ENCODE results near the gene CENPP.
"Not testable (repeated sequence)": the region's sequence is repeated elsewhere in the genome, so short reads cannot be mapped to it uniquely, and the experiment has no call there.

CENPP gene

GRCh38 chr9:92535940-92536850 lies 210.4 kb downstream of the CENPP start, which contains the start of gene ECM2:
Gene ECM2, minus strand, starts transcription at chr9:92535990. Its CDS starts 13,124 bp downstream, at chr9:92522866.
- no peak for DNase-seq
- TF ChIP-seq GATA1 (IDR thresholded peaks at IDR 0.05; ENCODE audit: low read depth, low read length) = no peak
- TF ChIP-seq POLR2A (IDR thresholded peaks at IDR 0.05; ENCODE audit: low read length) = no peak

- no peak for TF ChIP-seq GATA1 (IDR thresholded peaks at IDR 0.05; ENCODE audit: low read depth, low read length)
- DNase-seq = no peak
Measured at GRCh38 chr9:92538541-92538940, 212.8 kb downstream of the CENPP start.

DNA sequence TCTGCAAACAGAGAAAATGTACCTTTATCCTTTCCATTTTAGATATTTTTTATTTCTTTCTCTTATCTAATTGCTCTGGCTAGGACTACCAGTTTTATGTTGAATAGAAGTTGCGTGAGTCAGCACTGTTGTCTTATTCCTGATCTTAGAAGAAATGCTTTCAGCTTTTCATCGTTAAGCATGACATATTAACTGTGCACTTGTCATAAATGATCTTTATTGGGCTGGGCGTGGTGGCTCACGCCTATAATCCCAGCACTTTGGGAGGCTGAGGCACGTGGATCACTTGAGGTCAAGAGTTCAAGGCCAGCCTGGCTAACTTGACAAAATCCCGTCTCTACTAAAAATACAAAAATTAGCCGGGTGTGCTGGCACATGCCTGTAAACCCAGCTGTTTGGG lies 218.2 kb downstream of the CENPP start:
- no peak for TF ChIP-seq GATA1 (IDR thresholded peaks at IDR 0.05; ENCODE audit: low read depth, low read length)
- no peak for DNase-seq

DNA sequence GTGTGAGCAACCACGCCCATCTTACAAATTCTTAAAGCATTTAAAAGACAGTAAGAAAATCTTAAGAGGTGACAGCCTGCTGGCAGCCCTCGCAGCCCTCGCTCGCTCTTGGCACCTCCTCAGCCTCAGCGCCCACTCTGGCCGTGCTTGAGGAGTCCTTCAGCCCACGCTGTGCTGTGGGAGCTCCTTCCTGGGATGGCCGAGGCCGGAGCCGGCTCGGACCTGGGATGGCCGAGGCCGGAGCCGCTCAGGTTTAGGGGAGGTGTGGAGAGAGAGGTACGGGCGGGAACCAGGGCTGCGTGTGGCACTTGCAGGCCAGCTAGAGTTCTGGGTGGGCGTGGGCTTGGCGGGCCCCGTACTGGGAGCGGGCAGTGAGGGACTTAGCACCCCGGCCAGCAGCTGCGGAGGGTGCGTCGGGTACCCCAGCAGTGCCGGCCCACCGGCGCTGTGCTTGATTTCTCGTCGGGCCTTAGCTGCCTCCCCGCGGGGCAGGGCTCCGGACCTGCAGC lies 219.3 kb downstream of the CENPP start:
- TF ChIP-seq GATA1 (IDR thresholded peaks at IDR 0.05; ENCODE audit: low read depth, low read length) (no peak), POLR2A (IDR thresholded peaks at IDR 0.05; ENCODE audit: low read length) (no peak)
- DNase-seq = no peak

- TF ChIP-seq POLR2A (IDR thresholded peaks at IDR 0.05; ENCODE audit: low read length) (no peak), GATA1 (IDR thresholded peaks at IDR 0.05; ENCODE audit: low read depth, low read length) (no peak)
- no peak for DNase-seq
Measured at GRCh38 chr9:92547356-92547755, 221.6 kb downstream of the CENPP start.

DNA sequence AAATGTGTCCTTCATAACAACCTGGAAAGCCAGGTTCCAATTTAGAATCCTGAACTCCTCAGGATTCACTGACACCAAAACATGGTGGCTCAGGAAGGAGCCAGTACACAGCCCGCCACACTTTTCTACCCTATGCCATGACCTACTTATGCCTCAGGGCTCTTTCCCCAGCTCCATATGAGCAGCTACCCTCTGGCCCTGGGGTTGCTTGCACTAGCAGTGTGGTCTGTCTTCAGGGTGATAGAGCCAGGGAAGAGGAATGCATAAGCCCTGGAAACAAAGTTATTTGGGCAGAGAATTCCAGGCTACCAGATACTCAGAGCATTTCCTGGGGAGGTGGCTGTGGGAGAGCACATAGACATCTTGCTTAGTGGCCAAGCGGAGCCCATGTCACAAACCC lies 225.0 kb downstream of the CENPP start:
- DNase-seq = no peak
- TF ChIP-seq POLR2A (IDR thresholded peaks at IDR 0.05; ENCODE audit: low read length) = no peak
- no peak for TF ChIP-seq GATA1 (IDR thresholded peaks at IDR 0.05; ENCODE audit: low read depth, low read length)

DNA sequence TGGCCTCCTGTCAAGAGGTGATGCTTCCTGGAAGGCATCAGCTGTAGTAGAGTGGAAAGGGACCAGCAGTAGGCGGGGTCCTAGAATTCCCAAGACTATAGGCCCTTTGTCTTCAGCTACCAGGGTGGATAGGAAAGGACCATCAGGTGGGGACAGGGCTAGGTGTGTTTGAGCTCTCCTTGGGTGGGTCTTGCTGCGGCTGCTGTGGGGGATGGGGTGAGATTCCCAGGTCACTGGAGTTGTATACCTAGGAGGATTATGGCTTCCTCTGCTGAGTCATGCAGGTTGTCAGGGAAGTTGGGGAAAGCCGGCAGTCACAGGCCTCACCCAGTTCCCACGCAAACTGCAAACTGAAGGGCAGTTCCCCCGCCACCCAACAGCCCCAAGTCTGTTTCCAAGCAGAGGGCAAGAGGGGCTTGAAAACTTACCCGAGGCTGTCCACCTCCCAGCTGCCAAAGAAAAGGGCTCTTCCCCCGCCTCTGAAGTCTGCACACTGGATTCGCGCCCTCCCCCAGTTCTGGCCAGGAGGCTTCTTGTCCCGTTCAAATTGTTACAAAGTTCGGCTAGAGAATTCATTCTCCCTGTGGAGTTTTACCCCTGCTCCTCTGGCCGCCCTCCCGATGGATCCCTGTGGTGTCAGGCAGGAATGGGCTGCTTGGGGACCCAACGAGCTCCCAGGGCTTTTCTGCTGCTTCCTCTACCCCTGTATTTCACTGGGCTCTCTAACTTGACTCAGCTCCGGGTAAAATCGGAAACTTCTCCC lies 233.0 kb downstream of the CENPP start:
- TF ChIP-seq POLR2A (IDR thresholded peaks at IDR 0.05; ENCODE audit: low read length) = no peak
- no peak for TF ChIP-seq GATA1 (IDR thresholded peaks at IDR 0.05; ENCODE audit: low read depth, low read length)
- no peak for DNase-seq

DNA sequence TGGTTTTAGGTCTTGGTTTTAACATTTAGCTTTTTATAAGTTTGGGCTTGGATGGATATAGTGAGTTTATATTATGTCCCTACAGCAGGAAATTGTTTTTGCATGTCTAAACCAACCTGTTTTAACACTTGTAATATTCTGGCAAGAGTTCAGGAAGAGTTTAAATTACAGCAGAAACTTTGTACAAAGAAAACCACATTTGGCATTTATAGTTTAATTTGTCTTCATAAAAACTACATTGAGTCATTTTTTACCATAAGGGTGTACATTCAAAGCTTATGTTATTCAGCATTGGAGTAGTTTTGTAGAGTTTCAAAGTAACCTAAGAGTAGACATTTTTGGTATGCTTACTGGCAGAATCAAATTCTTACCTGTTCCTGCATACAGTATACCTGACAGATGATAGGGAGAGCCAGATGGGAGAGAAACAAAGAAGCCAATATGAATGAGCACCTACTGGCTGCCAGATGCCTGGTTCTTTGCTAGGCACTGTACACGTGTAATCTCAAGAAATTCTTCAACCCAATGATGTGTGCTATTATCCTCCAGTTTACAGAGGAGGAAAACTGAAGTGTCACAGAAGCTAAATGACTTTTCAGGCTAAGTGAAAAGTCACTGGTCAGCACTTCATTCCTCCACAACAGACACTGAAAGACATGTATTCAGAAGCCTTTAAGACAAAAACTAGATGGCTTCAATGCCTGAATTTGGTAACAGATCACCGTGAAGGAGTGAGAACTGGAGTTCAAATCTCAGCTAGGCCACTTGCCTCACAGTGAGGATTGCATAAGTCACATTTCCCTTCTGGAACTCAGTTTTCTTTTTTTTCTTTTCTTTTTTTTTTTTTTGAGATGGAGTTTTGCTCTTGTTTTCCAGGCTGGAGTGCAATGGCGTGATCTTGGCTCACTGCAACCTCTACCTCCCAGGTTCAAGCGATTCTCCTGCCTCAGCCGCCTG lies 235.9 kb downstream of the CENPP start:
- TF ChIP-seq GATA1 (IDR thresholded peaks at IDR 0.05; ENCODE audit: low read depth, low read length) (no peak), POLR2A (IDR thresholded peaks at IDR 0.05; ENCODE audit: low read length) (no peak)
- DNase-seq = no peak

DNA sequence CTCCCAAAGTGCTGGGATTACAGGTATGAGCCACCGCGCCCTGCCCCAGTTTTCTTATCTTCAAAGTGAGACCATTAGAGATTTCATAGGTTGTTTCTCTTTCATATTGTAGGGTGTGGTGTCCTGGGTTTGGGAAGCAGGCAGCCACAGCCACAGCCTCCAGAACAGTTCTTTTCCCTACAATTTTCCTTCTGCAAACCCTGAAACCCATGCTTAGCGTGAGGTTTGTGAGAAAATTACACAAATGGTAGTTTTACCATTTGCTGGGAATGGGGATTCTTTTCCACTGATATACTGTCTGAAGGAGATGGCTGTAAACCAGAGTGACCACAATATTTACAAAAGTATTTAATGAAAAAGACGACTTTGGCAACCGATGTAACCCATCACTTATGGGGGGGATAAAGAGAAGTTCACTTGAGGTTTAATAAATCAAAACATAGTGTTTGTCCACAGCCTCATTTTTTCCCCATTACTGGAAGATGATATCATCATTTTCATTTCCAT lies 236.8 kb downstream of the CENPP start:
- TF ChIP-seq POLR2A (IDR thresholded peaks at IDR 0.05; ENCODE audit: low read length) (no peak), GATA1 (IDR thresholded peaks at IDR 0.05; ENCODE audit: low read depth, low read length) (no peak)
- DNase-seq = no peak

DNA sequence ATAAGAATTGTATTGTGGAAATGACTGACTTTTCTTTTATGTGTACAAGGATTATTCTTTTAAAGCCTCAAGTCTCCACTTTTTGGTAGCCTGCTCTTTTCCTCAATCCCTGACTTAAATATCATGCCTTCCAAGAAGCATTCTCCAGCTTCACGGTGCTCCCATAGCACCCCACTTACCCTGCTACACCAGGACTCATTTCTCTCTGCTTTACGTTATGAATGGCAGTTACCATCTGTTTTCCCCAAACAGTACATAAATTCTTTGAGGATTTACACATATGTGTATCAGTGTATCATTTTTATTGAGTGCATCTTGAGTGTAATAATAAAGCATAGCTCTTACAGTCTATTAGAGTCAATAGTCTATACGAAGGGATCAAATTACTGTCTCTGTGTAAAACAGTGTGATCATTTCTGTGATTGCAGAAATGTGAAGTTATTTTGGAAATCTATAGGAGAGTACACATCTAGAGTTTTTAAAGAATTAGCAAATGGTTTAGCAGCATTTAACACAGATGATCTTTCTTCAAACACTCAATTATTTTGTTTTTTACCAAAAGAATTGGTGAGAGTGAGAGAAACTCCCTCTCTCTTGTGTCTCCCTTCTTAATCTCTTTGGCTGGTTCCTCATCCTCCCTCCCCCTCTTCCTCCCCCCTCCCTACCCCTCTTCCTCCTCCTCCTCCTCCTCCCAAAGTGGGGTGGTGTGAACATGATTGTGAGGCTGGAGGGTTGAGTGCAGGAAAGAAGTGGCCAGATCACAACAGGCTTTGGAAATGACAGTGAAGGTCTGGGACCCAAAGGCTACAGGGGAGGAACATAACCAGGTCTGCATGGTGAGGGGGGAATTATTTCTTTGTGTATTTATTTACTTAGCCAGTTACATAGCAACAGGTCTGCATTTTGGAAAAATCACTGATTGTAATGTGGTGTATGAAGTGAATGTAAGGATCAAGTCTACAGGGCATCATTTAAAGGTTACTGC lies 237.7 kb downstream of the CENPP start:
- TF ChIP-seq GATA1 (IDR thresholded peaks at IDR 0.05; ENCODE audit: low read depth, low read length) (no peak), POLR2A (IDR thresholded peaks at IDR 0.05; ENCODE audit: low read length) (no peak)
- DNase-seq = no peak

DNA sequence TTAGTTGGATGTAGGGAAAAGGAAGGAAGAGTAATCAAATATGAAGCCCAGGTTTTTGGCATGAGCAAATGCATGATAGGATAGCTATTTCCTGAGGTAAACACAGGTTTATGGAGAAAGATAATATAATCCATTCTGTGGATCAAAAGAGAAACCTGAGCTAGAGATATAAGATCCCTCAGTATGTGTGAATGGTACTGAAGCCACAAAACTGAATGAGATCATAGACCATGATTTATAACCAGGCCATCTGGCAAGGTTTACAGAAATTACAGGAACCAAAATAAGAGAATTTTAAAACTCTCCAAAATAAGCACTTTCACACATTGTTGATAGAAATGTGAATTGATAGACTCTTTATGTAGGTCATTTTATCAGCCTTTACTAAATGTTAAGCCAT lies 238.8 kb downstream of the CENPP start:
- TF ChIP-seq POLR2A (IDR thresholded peaks at IDR 0.05; ENCODE audit: low read length) (no peak), GATA1 (IDR thresholded peaks at IDR 0.05; ENCODE audit: low read depth, low read length) (no peak)
- DNase-seq = no peak

DNA sequence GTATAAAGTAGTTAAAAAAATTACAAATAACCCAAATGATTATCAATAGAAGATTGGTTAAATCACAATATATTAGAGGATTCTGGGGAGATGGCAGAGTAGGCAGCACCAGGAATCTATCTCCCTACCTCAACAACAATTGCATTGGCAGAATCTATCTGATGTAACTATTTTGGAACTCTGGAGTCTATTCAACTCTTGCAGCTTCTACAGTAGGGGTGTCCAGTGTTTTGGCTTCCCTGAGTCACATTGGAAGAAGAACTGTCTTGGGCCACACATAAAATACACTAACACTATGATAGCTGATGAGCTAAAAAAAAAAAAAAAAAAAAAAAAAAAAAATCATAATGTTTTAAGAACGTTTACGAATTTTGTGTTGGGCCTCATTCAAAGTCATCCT lies 239.2 kb downstream of the CENPP start:
- no peak for DNase-seq
- TF ChIP-seq GATA1 (IDR thresholded peaks at IDR 0.05; ENCODE audit: low read depth, low read length) (no peak), POLR2A (IDR thresholded peaks at IDR 0.05; ENCODE audit: low read length) (no peak)

GRCh38 chr9:92571871-92572270 lies 246.1 kb downstream of the CENPP start:
- not testable (repeated sequence) for DNase-seq

DNA sequence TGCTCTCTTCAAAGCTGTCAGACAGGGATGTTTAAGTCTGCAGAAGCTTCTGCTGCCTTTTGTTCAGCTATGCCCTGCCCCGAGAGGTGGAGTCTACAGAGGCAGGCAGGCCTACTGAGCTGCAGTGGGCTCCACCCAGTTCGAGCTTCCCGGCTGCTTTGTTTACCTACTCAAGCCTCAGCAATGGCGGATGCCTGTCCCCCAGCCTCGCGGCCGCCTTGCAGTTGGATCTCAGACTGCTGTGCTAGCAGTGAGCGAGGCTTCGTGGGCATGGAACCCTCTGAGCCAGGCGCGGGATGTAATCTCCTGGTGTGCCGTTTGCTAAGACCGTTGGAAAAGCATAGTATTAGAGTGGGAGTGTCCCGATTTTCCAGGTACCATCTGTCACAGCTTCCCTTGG lies 247.9 kb downstream of the CENPP start:
- not testable (repeated sequence) for DNase-seq

All from erythroblast (primary cell).